PC-9 (cell line): ENCODE measurements around the gene PLB1.

Experiments
- CTCF ChIP-seq: fragments of 200-600 bp; sonication (generic); conservative IDR thresholded peaks from 2 replicates; pipeline ENCODE4 v1.6.1; 2017; ENCODE audit warnings: mixed run types, antibody characterized with exemption, mild to moderate bottlenecking, moderate library complexity
- EZH2 ChIP-seq: fragments of 200-600 bp; sonication (generic); IDR thresholded peaks from 2 replicates; pipeline ENCODE4 v1.8.0; 2017; ENCODE audit warnings: antibody characterized with exemption, low read depth

- no peak for TF ChIP-seq CTCF
- TF ChIP-seq EZH2: no peak
These were observed 178.8 kb downstream of the PLB1 start for GRCh38 chr2:28674713-28675068.
